Ishikawa (cell line): ENCODE measurements around the gene GLIS1.

Experiments used
- CEBPB ChIP-seq: IDR thresholded peaks from 2 replicates; pipeline ENCODE4 v1.6.1; 2012
- EGR1 ChIP-seq: IDR thresholded peaks from 2 replicates; pipeline ENCODE4 v1.6.1; 2012
- EP300 ChIP-seq: IDR thresholded peaks from 2 replicates; pipeline ENCODE4 v1.6.1; 2012; ENCODE audit warnings: borderline replicate concordance
- FOXM1 ChIP-seq: IDR thresholded peaks from 2 replicates; pipeline ENCODE4 v1.6.1; 2012; ENCODE audit warnings: low read depth, borderline replicate concordance
- MAX ChIP-seq: IDR thresholded peaks from 2 replicates; pipeline ENCODE4 v1.6.1; 2012
- NFIC ChIP-seq: IDR thresholded peaks from 2 replicates; pipeline ENCODE4 v1.6.1; 2012
- RAD21 ChIP-seq: IDR thresholded peaks from 2 replicates; pipeline ENCODE4 v1.6.1; 2012; ENCODE audit warnings: low read depth
- REST ChIP-seq: IDR thresholded peaks from 2 replicates; pipeline ENCODE4 v1.6.1; 2012; ENCODE audit warnings: low read depth, mild to moderate bottlenecking
- TAF1 ChIP-seq: IDR thresholded peaks from 2 replicates; pipeline ENCODE4 v1.6.1; 2012; ENCODE audit warnings: low read depth, mild to moderate bottlenecking
- YY1 ChIP-seq: IDR thresholded peaks from 2 replicates; pipeline ENCODE4 v1.6.1; 2012; ENCODE audit warnings: low read depth
- ZBTB7A ChIP-seq: IDR thresholded peaks from 2 replicates; pipeline ENCODE4 v1.6.1; 2012; ENCODE audit warnings: low read depth

DNA sequence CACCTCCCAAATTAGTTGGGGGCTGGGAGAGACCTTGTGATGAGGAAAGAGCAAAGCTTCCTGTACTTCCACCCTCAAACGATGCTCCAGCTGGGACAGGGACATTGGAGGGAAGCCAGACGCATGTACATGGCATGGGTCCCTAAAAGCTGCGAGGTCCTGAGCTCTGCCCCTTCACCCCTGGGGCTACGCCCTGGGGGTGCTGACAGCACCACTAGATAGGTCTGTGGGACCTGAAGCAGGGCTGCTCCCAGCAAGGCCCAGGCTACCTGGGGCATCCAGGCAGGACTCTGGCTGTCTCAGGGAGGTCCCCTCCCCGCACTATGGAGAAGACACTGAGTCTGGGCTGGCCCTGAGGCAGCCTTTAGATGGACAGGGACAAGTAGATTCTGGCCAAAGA is 196.4 kb downstream of the GLIS1 start:
- no peak for TF ChIP-seq REST
- no peak for TF ChIP-seq CEBPB
- TF ChIP-seq ZBTB7A, result no peak
- no peak for TF ChIP-seq TAF1
- no peak for TF ChIP-seq RAD21
- TF ChIP-seq YY1, result no peak
- TF ChIP-seq MAX, result no peak
- TF ChIP-seq EP300, result no peak
- TF ChIP-seq EGR1, result no peak
- no peak for TF ChIP-seq NFIC
- TF ChIP-seq FOXM1, result no peak
